ENCODE data around the gene CABP2. TPM values are rescaled to one million over a fixed set of nuclear protein-coding genes. Genes with fewer than 3 reads are reported as not detected.

CABP2 gene
- total RNA-seq, 1 experiment from 2014 or later, result not detected

DNA sequence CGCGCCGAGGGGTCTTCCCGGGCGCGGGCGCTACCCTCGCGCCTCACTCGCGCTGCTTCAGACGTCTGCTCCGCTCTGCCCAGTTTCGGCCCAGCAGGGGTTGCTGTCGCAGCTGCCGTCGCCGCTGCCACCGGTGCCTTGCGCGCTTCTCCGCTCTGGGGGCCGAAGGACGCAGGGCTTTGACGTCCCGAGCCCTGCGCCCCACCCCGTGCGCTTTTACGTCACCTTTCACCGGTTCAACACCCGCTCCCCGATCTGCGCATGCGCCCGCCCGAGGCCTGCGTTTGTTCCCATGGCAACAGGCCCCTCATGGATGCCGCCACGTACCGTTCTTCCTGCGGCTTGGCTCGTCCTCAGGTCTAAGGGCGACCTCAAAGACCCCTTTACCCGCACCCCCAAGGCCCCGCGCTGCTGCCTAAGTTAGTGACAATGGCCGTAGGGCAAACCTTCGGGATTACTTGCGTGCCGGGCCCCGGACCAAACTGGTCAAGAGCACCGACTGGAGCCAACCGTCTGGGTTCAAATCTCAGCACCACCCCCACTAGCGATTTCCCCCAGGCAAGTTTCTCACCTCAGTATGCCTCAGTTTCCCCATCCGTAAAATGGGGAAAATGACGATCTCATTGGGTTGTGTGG lies 14.6 kb downstream of the CABP2 start:
- peak; percentile 91 for DNase-seq (ENCODE audit: low read depth)

DNA sequence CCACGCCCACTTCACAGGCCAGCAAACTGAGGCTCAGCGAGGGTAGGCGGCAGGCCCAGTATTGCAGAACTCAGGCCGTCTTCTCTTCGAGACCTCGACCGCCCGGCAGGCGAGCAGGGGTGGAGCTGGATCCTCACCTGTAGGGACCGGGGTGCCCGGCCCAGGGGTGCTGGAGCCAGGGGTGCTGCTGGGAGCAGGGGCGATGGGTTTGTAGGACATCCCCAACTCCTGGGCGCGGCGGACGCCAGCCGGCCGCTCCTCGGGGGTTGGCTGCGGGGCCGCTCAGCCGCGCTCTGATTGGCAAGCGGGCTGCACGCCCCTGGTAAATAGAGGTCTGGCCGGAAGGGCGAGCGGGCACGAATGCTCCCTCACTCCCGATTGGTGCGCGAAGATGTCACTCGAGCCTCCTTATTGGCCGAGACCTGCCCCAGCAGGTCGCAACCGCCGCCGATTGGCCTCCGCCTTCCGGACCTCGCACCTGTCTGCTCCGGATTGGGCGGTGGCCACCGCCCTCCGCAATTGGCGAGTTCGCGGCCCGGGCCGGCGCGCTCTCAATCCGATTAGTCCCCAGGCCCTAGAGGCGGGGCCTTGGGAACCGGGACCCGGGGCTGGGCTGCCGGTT lies 15.3 kb downstream of the CABP2 start, which contains the start of gene CDK2AP2:
Gene CDK2AP2 (minus strand): TSS at position 299 of the 622 bp plus-strand sequence. CDS start 80 bp downstream, at position 219.
- DNase-seq (ENCODE audit: low read depth), result peak; percentile 100

DNA sequence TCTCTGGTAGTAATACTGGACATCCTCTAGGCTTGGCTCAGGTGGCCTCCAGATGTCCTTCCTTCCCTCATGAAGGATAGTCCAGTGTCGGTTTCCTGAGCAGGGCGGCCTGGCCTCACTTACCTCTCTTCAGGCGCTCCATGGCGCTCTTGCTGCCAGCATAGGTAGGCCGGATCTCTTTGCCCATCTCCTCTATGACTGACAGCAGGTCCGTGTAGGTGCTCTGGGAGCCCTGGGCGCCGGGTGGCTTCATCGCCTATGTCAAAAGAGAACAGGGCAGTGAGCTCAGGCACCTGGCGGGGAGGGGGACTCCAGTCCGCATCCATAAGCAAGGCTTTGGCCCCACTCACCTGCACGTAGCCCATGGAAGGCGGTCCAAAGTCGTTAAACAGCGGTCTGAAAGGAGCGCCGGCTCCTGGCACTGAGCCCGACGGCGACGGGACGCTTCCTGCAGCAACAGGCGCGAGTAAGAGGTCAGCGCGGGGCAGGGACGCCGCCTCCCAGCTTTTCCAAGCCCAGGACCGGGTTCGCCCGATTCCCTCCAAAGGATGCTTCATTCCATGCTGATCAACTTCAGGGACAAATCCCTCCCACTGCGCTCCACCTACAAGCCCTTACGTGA lies 15.9 kb downstream of the CABP2 start:
- DNase-seq (ENCODE audit: low read depth), result no peak

DNA sequence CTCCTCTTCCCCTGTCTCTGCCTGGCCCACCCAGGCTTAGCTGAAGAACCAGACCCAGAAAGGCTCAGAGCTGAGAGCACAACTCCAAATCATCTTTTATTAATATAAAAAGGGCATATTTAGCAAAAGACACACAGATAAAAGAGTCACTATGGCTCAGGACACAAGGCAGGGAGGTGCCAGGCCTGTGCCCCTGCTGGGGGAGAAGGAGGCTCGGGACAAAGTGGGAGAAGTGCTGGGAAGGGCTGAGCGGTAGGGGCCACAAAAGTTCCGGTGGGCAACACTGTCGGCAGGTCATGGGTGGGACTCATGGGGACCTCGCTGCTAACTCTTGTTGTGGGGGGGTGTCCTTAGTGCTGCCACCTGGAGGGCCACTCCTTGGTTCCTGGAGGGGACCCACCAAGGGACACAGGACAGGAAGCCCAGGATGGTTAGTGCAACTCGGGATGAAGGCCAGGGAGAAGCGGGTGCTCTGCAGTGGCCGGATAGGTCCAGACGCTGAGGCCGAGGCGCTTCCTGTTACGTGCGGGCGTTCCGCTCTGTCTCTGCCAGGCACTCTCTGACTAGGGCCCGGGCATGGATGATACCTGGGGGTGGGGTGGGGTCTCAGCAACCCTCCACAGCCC lies 16.7 kb downstream of the CABP2 start:
- no peak for DNase-seq (ENCODE audit: low read depth)

DNA sequence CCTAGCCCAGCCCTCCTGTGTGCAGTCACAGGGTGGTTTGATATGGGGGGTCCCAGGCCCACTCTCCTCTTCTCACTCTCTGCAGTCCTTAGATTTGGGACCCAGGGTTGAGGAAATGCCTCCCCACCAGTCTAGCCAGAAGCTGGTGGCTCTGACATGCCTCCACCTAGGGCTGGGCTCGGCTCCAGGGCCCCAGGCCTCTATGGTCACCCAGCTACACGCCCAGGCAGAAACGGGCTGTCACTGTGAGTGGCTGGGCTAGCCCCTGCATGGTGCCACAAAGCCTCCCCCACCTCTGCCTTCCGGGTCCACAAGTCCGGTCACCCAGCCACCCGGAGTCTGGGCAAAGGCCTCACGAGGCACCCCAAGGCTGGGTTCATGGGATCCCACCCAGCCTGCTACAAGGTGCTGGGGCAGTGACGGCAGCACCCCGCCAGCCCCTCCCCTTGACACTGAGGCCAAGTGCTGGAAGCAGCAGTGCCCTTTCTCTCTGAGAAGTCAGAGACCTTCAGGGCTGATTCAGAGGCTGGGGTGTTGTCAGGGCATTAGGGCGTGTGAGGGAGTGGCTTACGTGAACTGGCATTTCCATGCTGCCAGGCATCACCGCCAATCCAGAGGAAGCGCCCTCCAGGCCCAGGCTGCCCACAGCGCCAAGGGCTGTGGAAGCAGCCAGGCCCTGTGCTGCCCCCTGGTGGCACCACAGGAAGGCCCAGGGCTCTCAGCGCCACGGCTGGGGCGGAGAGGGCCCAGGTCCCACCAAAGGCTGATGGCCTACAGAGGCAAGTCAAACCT lies 17.4 kb downstream of the CABP2 start:
- peak; percentile 90 for DNase-seq (ENCODE audit: low read depth)

DNA sequence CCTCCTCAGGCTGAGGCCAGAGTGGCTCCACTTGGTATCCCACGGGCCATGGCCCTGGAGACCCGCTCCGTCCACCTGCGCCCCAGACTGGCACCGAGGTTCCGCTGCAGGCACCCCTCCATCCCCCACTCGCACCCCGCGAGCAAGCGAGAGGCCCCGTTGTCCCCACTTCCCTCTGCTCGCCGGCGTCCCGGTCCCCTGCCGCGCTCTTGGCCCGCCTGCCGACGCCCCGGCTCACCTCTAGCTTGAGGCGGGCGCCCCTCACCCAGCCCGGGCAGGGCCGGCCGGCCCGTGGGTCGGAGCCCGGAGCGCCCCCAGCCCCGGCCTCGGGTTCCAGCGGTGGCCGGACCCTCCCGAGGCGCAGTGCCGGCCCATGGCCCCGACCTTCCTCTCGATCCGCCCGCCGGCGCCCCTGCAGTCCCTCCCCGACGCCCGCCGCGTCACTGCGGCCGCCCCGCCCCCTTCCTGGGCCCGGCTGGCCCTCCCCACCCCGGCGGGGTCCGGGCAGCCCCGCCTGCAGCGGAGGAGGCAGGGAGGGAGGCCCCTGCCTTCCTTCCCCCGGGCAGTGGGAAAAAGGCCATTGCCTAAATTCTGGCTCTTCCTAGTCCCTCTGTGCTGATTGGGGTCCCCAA lies 18.2 kb downstream of the CABP2 start, which contains the start of gene PITPNM1:
Gene PITPNM1 (minus strand): TSS at position 414 of the 632 bp plus-strand sequence. CDS start 1,183 bp downstream, outside the sequence.
- no peak for DNase-seq (ENCODE audit: low read depth)

DNA sequence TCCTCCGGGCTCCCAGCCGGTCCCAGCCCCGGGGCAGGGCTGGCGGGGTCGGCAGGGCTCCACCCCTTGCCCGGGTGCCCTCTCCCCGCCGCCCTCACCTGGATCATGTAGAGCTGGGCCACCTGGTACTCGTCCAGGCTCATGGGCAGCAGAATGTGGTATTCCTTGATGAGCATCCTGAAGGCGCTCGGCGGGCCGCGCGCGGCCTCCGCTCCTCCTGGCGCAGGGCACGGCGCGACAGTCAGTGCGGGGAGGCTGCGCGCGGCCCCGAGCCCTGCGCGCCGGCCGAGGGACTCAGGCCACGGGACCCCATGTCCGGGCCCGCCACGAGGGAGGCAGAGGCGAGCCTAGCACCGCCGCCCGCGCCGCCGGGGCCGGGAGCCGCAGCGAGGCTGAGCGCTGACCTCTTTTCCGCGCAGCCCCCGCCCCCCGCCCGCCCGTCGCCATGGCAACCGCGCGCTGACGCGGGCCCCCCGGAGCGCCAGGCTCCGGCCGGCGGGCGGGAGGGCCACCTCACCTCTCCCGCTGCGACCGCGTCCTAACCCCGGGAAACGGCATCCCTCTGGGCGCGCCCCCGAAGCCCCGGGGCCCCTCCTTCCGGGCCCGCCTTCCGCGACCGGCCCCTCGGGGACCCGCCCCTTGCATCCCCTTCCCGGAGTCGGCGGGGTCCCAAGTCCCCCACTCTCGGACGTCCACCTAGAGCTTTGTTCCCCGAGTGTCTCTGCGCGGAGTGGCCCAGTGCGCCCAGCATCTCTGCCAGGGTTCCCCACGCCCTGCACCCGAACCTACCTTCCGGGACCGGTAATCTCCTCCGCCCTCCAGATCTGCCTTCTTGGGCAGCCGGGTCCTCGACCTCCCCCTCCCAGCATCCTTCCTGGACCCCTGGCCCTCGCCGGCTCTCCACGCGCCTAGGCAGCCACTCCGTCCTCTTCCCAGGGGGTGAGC lies 19.0 kb downstream of the CABP2 start:
- DNase-seq (ENCODE audit: low read depth), result no peak

DNA sequence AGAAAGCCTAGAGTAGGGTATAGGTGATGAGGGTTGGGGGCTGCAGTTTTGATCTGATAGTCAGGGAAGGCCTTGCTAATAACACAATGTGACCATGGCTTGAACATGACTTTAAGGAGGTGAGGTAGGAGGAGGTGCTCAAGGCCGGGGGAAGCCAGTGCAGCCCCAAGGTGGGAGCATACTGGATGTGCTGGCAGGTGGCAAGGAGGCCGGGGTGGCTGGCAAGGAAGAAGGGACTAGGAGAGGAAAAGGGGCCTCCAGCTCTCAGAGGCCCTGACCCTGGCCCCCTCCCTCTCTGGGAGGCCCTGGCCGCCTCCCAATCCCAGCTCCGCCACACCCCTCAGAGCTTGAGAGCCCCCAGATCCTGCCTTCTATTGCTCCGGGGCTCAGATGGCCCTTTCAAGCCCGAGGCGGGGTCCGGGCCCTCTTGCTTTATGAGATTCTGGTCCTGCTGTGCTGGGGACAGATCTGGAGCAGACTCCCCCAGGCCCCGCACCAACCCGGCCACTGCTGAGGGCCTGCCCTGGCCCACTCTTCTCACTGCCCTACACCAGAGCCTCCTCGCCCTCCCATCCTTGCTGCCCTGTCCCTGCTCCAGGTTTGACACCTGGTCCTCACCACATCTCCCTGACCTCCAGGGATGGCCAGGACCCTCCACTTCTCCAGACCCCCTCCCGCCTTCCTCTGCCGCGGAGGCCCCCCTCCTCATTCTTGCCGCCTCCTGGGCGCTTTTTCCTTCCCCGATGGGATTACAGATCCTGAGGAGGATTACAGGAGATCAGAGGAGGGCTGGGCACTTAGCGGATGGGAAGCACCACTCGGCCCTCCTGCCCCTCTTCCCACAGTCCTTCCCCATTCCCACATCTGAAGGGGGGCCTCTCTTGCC lies 19.9 kb downstream of the CABP2 start:
- DNase-seq (ENCODE audit: low read depth), result no peak

DNA sequence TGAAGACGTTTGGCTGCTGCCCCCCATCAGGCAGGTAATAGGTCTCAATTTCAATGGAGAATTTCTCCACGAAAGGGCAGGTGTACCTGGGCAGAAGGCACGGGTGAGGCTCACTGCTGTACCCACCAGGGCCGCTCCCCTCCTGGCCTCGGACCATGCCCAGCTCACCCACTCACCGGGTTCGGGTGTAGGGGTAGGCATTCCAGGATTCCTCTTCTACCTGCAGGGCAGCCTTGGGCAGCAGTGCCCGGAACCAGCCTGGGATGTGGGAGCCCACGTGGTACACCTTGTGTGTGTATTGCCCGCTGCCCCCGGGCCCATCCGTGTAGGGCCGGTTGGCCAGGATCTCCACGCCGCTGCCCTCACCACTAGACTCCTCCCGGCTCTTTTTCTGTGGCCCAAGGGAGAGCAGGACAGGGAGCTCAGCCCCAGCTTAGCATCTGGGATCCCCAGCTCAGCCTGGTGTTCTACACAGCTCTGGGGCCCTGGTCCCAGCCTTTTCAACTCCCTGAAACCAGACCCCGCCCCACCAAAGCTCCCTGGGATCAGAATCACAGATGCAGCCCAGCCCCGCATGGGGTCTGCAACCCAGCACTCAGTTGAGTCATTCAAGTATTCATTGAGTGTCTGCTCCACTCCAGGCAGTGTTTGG lies 20.8 kb downstream of the CABP2 start:
- DNase-seq (ENCODE audit: low read depth), result no peak

DNA sequence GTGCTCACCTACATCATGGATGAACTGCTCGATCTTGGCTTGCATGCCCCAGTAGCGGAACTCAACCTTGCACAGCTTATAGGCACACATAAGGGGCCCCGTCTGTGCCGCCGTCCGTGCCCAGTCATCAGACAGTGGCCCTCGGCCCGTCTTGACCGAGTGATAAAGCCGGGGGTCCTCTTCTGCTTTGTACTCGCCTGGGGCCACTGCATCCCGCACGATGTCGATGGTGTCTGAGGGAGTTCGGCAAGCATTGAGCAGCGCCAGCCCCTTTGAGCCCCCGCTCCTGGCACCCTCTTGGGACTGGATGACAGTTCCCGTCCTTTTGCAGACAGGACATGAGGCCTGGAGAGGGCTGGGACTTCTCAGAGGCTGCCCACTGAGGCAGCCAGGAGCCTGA lies 21.4 kb downstream of the CABP2 start:
- no peak for DNase-seq (ENCODE audit: low read depth)

DNA sequence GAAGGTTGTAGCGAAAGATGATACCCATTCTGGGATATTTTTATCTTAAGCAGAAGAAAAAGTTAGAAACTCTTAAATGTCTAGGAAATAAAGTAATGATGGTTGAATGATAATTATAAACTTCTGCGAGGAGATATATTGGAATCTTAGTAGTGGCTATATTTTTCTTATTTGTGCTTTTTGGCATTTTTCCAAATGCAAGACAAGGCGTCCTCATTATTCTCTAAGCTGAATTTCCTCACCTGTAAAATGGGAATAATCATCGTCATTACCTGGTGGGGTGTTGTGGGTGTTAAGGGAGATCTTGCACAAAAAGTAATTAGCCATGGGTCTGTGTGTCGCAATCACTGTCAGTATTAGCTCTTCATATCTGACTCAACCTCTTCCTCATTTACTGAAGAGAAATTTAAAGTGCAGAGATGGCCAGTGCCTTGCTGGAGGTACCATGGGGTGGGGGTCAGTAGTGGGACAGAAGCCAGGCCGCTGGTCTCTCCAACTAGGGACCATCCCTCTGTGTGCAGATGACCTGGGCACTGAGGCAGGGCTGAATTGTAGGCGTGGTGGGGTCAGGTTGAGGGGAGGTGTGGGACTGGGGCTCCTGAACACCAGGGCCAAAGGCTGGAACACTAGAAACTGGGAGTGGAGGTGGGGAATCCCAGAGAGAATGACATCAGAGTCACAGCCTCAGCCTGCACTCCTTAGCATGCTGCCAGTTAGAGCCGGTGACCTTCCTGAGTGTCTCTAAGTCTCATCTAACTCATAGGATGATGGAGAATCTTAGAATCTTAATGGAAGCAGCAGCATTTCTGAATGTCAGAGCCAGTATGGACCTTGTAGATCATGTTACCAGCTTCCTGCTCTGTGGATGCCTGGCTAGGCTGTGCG lies 22.2 kb downstream of the CABP2 start:
- DNase-seq (ENCODE audit: low read depth), result no peak

DNA sequence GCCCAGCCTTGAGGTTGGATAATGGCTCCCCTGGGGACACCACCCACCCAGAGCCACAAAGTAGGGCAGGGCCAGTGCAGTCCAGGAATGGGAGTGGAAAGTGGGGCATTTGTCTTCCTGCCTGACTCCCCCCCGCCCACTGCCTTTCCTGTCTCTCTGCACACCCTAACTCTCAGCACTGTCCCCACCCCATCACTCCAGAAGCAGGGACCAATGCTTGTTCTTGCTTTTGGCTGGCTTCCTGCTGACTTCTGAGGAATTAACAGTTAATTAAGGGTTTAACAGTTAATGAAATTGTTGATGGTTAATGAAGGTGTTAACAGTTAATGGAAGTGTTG lies 22.8 kb downstream of the CABP2 start:
- DNase-seq (ENCODE audit: low read depth), result no peak

DNA sequence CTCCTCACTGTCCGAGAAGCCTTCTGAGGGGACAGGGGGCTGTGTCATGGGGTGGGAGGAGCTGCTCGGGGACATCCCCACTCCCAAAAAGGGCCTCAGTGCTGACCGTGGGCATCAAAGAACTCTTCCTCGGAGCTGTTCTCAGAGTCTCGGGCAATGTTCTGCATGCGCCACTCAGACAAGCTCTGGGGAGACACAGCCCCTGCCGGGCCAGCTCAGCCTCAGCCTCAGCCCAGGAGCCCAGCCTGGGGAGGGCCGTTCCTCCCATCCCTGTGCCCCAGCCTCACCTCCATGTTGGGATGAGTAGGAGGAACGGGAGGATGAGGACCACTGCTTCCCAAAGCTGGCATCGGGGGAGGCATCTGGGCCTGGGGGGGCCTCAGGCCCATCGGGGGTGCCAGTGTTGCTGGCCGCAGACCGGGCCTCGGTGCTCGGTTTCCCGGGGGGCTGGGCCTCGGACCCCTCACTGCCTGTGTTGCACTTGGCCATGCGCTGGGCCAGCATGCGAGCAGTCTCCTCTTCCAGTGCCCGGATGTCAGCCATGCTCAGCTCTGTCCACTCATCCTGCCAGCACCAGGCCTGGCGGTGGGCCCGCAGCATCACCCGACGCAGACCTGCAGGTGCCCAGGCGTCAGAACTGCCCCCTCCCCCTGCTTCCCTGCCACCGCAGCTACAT lies 23.3 kb downstream of the CABP2 start:
- DNase-seq (ENCODE audit: low read depth), result no peak

DNA sequence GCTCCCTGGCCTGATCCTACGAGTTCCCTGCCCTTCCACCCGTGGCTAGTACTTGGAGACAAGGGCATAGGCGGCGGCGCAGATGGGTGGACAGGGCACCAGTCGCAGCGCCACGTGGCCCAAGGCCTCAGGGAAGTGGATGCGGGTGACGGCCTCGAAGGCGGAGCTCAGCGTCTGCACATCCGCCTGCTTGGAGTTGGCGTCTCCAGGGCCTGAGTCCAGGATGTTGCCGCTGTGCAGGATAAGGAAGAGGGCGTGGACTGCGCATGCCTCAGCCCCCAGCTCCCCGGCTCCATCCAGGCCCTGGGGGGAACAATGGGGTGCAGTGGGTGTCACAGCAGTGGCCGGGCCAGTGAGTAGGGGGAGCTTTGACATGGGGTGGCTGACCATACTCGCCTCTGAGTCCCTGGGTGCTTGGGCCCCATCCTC lies 24.7 kb downstream of the CABP2 start:
- no peak for DNase-seq (ENCODE audit: low read depth)

DNA sequence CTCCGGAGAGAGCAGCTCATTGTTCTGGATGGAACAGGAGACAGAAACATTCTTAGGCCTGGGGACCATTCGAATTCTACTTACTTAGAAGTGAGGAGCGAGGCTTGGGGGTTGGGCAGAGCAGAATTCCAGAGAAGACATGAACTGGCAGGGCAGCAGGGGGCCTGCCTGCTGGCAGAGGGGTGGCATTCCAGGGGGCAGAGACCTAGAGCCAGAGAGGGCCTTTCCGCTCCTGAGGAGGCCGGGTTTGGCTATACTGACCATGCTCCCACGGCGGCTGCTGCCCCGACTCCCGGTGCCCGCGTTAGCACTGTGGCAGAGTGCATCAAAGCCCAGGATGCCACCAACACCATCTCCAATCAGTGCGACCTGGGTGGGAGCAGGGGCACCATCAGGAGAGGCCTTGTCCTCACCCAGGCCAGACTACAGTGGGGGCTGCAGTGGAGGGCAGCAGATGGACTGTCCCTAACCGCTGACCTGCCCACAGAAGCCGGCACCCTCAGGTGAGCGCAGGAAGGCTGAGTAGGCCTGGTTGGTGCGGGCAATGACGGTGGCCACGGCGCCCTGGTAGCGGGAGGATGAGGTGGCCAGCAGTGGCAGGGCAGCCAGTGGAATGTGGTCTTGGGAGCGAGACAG lies 25.5 kb downstream of the CABP2 start:
- no peak for DNase-seq (ENCODE audit: low read depth)

DNA sequence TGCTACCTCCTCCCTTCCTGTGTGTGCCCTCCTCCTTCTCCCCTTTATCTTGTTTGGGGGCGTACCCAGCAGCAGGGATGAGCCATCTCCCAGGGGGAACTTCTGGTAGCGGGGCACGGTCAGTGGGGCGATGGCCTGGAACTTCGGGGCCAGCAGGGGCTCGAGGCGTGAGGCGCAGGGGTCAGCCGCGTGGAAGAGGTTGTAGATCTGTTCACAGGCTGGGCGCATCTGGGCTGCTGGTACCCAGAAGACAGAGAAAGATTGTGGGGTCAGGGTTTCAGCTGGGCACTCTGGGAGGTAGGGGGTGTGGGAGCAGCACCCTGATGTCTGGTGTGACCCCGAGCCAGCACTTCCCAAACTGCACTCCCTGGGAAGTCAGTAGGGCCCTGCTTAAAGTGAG lies 27.1 kb downstream of the CABP2 start:
- DNase-seq (ENCODE audit: low read depth), result no peak

Measured in HT1080 (cell line).